Measurements from ENCODE around the gene NTM. TPM values are rescaled to one million over a fixed set of nuclear protein-coding genes. Genes with fewer than 3 reads are reported as not detected.

Gene NTM
- total RNA-seq, 1 donor from 2014 or later = 82.7 TPM

DNA sequence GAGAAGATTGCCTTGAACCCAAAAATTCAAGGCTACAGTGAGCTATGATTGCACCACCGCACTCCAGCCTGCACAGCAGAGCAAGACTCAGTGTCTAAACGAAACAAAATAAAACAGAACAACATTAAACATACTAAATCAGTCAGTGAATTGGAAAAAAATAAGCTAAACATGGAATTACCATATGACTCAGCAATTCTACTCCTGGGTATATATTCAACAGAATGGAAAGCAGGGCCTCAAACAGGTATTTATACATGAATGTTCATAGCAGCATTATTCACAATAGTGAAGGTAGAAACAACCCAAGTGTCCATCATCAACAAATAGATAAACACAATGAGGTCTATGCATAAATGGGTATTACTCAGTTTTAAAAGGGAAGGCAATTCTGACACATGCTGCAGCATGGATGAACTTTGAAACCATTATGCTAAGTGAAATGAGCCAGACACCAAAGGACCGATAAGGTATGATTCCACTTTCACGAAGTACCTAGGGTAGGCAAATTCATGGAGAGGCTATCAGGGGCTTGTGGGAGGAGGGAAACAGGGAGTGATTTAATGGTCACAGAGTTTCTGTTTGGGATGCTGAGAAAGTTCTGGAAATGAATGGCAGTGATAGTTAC lies 15.5 kb downstream of the NTM start:
- Mint-ChIP-seq H3K27ac (ENCODE audit: unreplicated experiment) (no peak overlapping the region), H3K4me1 (ENCODE audit: unreplicated experiment) (no peaks in the 10 kb centered on the region), H3K9me3 (ENCODE audit: unreplicated experiment) (no peaks in the 10 kb centered on the region), H3K4me3 (ENCODE audit: unreplicated experiment) (no peak overlapping the region), H3K27me3 (ENCODE audit: unreplicated experiment) (peaks cover 13% of the 10 kb centered on the region), H3K36me3 (ENCODE audit: unreplicated experiment) (no peaks in the 10 kb centered on the region)
- TF ChIP-seq, protein P1, sequence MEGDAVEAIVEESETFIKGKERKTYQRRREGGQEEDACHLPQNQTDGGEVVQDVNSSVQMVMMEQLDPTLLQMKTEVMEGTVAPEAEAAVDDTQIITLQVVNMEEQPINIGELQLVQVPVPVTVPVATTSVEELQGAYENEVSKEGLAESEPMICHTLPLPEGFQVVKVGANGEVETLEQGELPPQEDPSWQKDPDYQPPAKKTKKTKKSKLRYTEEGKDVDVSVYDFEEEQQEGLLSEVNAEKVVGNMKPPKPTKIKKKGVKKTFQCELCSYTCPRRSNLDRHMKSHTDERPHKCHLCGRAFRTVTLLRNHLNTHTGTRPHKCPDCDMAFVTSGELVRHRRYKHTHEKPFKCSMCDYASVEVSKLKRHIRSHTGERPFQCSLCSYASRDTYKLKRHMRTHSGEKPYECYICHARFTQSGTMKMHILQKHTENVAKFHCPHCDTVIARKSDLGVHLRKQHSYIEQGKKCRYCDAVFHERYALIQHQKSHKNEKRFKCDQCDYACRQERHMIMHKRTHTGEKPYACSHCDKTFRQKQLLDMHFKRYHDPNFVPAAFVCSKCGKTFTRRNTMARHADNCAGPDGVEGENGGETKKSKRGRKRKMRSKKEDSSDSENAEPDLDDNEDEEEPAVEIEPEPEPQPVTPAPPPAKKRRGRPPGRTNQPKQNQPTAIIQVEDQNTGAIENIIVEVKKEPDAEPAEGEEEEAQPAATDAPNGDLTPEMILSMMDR (IDR thresholded peaks at IDR 0.05) = no peak
- DNase-seq (ENCODE audit: extremely low spot score, unreplicated experiment) = no peak

DNA sequence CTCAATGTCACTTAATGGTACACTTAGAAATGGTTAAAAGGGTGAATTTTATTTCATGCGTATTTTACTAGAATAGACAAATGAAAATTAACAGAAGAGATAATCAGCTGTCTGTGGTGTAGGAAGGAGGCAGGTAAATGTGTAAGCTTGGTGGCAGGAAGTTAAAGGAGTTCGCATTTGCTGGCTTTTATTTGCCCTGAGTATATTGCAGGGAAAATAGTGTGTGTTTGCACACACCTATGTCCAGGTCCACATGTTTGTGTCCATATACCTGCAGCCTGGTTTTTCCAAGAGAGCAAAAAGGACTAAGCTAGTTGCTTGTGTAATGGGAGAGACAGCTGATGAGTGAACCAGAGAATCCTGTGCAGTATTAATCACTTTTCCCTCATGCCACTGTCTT lies 16.0 kb downstream of the NTM start:
- H3K9me3 Mint-ChIP-seq (ENCODE audit: unreplicated experiment) = no peaks in the 10 kb centered on the region
- TF ChIP-seq, protein P1 (IDR thresholded peaks at IDR 0.05) = no peak
- no peak overlapping the region for H3K27ac Mint-ChIP-seq (ENCODE audit: unreplicated experiment)
- no peaks in the 10 kb centered on the region for H3K36me3 Mint-ChIP-seq (ENCODE audit: unreplicated experiment)
- no peak overlapping the region for H3K4me3 Mint-ChIP-seq (ENCODE audit: unreplicated experiment)
- no peak for DNase-seq (ENCODE audit: extremely low spot score, unreplicated experiment)
- H3K27me3 Mint-ChIP-seq (ENCODE audit: unreplicated experiment) = peaks cover 9% of the 10 kb centered on the region
- no peaks in the 10 kb centered on the region for H3K4me1 Mint-ChIP-seq (ENCODE audit: unreplicated experiment)

DNA sequence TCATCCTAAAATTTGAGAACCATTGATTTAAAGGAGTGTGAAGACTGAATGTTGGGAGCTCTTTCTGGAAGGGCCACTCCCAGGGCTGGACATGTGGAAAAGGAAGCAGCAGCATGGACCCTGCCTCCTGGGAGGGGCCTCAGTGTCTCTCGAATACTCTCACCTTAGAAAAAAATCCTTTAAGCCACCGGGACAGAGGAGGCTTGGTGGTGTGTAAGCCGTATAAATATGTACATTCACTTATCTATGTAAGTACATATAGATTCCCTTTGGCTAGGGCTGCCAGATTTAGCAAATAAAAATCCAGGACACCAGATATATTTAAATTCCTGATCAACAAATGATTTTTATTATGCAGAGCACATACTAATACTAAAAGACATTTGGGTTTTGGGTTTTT lies 17.6 kb downstream of the NTM start:
- H3K4me1 Mint-ChIP-seq (ENCODE audit: unreplicated experiment) = no peaks in the 10 kb centered on the region
- no peaks in the 10 kb centered on the region for H3K36me3 Mint-ChIP-seq (ENCODE audit: unreplicated experiment)
- H3K4me3 Mint-ChIP-seq (ENCODE audit: unreplicated experiment) = no peak overlapping the region
- DNase-seq (ENCODE audit: extremely low spot score, unreplicated experiment) = no peak
- TF ChIP-seq, protein P1 (IDR thresholded peaks at IDR 0.05) = no peak
- H3K27ac Mint-ChIP-seq (ENCODE audit: unreplicated experiment) = no peak overlapping the region
- no peaks in the 10 kb centered on the region for H3K9me3 Mint-ChIP-seq (ENCODE audit: unreplicated experiment)
- peaks cover 2% of the 10 kb centered on the region for H3K27me3 Mint-ChIP-seq (ENCODE audit: unreplicated experiment)

DNA sequence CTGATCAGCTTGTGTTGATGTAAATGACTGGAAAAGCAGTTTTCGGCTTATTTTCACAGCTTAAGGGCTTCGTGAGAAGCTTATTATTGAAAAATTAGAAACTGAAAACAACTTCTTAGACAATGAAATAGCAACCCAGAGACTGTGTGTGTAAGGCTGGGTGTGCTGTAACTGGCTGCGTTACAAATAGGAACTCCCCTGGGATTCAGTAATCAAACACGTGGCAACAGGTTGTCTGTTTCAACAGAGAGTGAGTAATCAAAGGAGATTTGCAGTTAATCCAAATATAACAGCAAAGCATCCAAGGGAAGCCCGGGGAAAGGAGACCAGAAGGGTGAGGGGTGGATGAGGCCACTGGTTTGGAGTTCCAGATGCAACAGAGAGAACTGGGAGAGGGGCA lies 19.2 kb downstream of the NTM start:
- peaks cover 2% of the 10 kb centered on the region for H3K27me3 Mint-ChIP-seq (ENCODE audit: unreplicated experiment)
- H3K27ac Mint-ChIP-seq (ENCODE audit: unreplicated experiment) = no peak overlapping the region
- no peaks in the 10 kb centered on the region for H3K9me3 Mint-ChIP-seq (ENCODE audit: unreplicated experiment)
- H3K36me3 Mint-ChIP-seq (ENCODE audit: unreplicated experiment) = no peaks in the 10 kb centered on the region
- DNase-seq (ENCODE audit: extremely low spot score, unreplicated experiment) = no peak
- TF ChIP-seq, protein P1 (IDR thresholded peaks at IDR 0.05) = no peak
- H3K4me1 Mint-ChIP-seq (ENCODE audit: unreplicated experiment) = no peaks in the 10 kb centered on the region
- H3K4me3 Mint-ChIP-seq (ENCODE audit: unreplicated experiment) = no peak overlapping the region

DNA sequence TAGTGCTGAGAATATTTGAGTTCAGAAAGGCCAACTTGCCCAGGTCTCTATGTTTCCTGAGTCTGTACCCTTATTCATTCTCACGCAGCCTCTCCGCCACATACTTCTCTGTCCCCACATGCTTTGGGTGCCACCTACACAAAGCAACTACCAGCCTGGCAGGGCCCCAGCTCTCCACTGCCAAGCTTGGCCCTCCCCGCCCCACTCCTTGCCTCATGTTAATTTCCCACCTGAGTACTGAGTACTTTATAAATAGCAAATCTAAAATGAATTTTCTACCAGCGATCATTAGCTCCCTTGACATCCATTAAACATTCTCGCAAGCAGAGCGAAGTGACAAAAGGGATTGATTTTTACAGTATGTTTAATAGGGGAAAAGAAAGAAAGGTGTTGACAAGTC lies 20.8 kb downstream of the NTM start:
- Mint-ChIP-seq H3K4me3 (ENCODE audit: unreplicated experiment) (no peak overlapping the region), H3K36me3 (ENCODE audit: unreplicated experiment) (no peaks in the 10 kb centered on the region), H3K4me1 (ENCODE audit: unreplicated experiment) (no peaks in the 10 kb centered on the region), H3K27me3 (ENCODE audit: unreplicated experiment) (peaks cover 2% of the 10 kb centered on the region), H3K9me3 (ENCODE audit: unreplicated experiment) (no peaks in the 10 kb centered on the region), H3K27ac (ENCODE audit: unreplicated experiment) (no peak overlapping the region)
- TF ChIP-seq, protein P1 (IDR thresholded peaks at IDR 0.05) = no peak
- DNase-seq (ENCODE audit: extremely low spot score, unreplicated experiment) = no peak

Data from osteocyte (in vitro differentiated cells).